Esophagus muscularis mucosa (tissue), 4 donors: ENCODE measurements around the gene NXNL2. TPM values are rescaled to one million over a fixed set of nuclear protein-coding genes. Genes with fewer than 3 reads are reported as not detected.

Experiments
- DNase-seq: peaks from one replicate; pipeline ENCODE4 v3.0.0-alpha.2; 2017; ENCODE audit errors: extremely low spot score
- H3K27ac ChIP-seq, 4 donors: fragments of 200-600 bp; sonication (generic); replicated peaks in 1 of 4; 1 replicate in 3 of 4; 2 replicates in 1 of 4; pipeline ENCODE4 v1.5.1; 2016 to 2019; ENCODE audit warnings: mild to moderate bottlenecking in 1 of 4
- H3K27me3 ChIP-seq, 4 donors: fragments of 200-600 bp; sonication (generic); one replicate each; pipeline versions ENCODE4 v1.5.1 to v1.6.0; 2016 to 2019
- H3K36me3 ChIP-seq, 4 donors: fragments of 200-600 bp; sonication (generic); one replicate each; pipeline ENCODE4 v1.5.1; 2016 to 2019
- H3K4me1 ChIP-seq, 4 donors: fragments of 200-600 bp; sonication (generic); one replicate each; pipeline ENCODE4 v1.5.1; 2016 to 2019
- H3K4me3 ChIP-seq, 4 donors: fragments of 200-600 bp; sonication (generic); 1 replicate in 2 of 4; 2 replicates in 2 of 4; pipeline ENCODE4 v1.5.1; 2016 to 2019; ENCODE audit warnings: mild to moderate bottlenecking in 4 of 4, moderate library complexity in 1 of 4
- H3K9me3 ChIP-seq, 4 donors: fragments of 200-600 bp; sonication (generic); 1 replicate in 3 of 4; 2 replicates in 1 of 4; pipeline ENCODE4 v1.5.1; 2016 to 2019
- CTCF ChIP-seq, 3 experiments: fragments of 200-600 bp in 2 of 3; fragments of 450-650 bp in 1 of 3; sonication (generic) in 2 of 3; IDR thresholded peaks; one replicate each; pipeline ENCODE4 v1.5.1; 2017 to 2019; ENCODE audit warnings: antibody characterized with exemption in 3 of 3, mild to moderate bottlenecking in 2 of 3, moderate library complexity in 1 of 3
- EP300 ChIP-seq: sonication (generic); formaldehyde crosslinking; IDR thresholded peaks from one replicate; pipeline ENCODE4 v1.6.1; 2017; ENCODE audit warnings: antibody characterized with exemption
- POLR2A ChIP-seq: fragments of 450-650 bp; IDR thresholded peaks from one replicate; pipeline ENCODE4 v1.6.1; 2017; ENCODE audit warnings: antibody characterized with exemption, moderate library complexity, mild to moderate bottlenecking, low read depth
- POLR2AphosphoS5 ChIP-seq, 2 donors: sonication (generic); formaldehyde crosslinking; IDR thresholded peaks; one replicate each; pipeline ENCODE4 v1.6.1; 2017; ENCODE audit warnings: antibody characterized with exemption in 2 of 2
- WGBS: methylation state at CpG from one replicate; pipeline ENCODE4 v1.1.5; 2018; 5-methylcytosine and 5-hydroxymethylcytosine counted together
- intact Hi-C: fragments of 100-400 bp; cut with DNase I; formaldehyde crosslinking; loops from one replicate; pipeline ENCODE4 v1.15.1; 2023
- total RNA-seq, 4 donors: library from RNA; depleted of rRNA; stranded (reverse); fragments of >200 nt; gene quantifications; one replicate each; pipeline versions ENCODE4 v1.1.0 to v1.2.1, GENCODE V29; 2016

Gene NXNL2
- total RNA-seq, 4 donors from 2014 or later = 0.83 to 4.5 (median 1.3) TPM

DNA sequence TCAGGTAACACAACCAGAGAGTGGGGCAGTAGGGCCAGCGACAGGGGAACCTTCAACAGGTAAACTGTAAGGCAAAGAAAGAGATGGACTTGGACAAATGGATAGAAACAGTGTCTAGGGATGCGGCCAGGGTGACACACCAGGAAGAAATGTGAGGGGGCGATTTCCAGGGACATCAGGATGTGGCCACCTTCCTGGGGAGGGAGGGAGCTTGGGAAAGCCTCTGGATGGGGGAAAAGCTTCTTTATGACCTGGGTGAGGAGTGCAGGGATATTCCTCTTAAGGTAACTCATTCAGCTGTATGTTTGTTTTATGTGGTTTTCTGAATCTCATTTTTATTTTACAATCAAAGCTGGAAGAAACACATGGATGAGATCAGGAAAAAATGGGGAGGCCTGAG, 11.9 kb upstream of the NXNL2 start:
- Histone ChIP-seq H3K27me3 (no peaks in the 10 kb centered on the region), H3K4me1 (no peaks in the 10 kb centered on the region)
- DNase-seq = no peak

GRCh38 chr9:88524911-88525310, 10.1 kb upstream of the NXNL2 start:
- no peaks in the 10 kb centered on the region for H3K36me3 ChIP-seq
- WGBS = 91% methylated on average over 4 of the region's 8 CpGs
- no peak overlapping the region for H3K27ac ChIP-seq
- H3K4me3 ChIP-seq = no peak overlapping the region
- TF ChIP-seq POLR2AphosphoS5 (IDR thresholded peaks at IDR 0.05) = no peak
- no peak for TF ChIP-seq POLR2A
- no peak for TF ChIP-seq EP300
- TF ChIP-seq CTCF (IDR thresholded peaks at IDR 0.05) = no peak
- DNase-seq = no peak
- peaks cover 0 to 14% (median 0%) of the 10 kb centered on the region in 4 donors for H3K4me1 ChIP-seq
- intact Hi-C loops = loop anchor here (5.0 kb wide), 1 partner anchor 48 kb away; no protein-coding TSS in a partner anchor
- H3K9me3 ChIP-seq = no peaks in the 10 kb centered on the region
- no peaks in the 10 kb centered on the region for H3K27me3 ChIP-seq

More for the DNA sequence above, 11.9 kb upstream of the NXNL2 start:
- TF ChIP-seq CTCF (IDR thresholded peaks at IDR 0.05) (no peak), POLR2AphosphoS5 (IDR thresholded peaks at IDR 0.05) (no peak), POLR2A (no peak), EP300 (no peak)
- intact Hi-C loops = no loop called here
- no peaks in the 10 kb centered on the region for H3K36me3 ChIP-seq
- 83% methylated on average over 3 of the region's 3 CpGs for WGBS
- no peak overlapping the region for H3K27ac ChIP-seq
- no peak overlapping the region for H3K4me3 ChIP-seq
- no peaks in the 10 kb centered on the region for H3K9me3 ChIP-seq

DNA sequence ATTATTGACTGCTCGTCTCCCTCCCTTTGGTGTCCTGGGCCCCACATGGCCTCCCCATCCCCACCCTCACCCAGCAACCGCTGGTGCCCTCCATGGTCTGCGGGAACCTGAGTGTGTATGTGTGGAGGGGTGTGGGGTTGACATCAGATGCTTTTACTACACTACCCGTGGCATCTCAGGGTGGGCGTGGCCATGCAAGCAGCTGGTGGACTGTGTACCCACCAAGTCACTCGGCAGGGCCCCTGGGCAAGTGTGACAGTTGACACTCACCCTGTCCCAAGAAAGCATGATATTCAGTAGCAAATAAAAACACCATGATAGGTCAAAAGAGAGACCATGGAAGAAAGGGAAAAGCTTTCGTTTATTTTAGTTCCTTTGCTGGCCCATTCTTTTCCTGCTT, 7.4 kb upstream of the NXNL2 start:
- TF ChIP-seq POLR2A (no peak), CTCF (IDR thresholded peaks at IDR 0.05) (no peak), POLR2AphosphoS5 (IDR thresholded peaks at IDR 0.05) (no peak), EP300 (no peak)
- Histone ChIP-seq H3K27ac (no peak overlapping the region), H3K36me3 (no peaks in the 10 kb centered on the region), H3K4me1 (peaks cover 0 to 25% (median 3%) of the 10 kb centered on the region in 4 donors), H3K9me3 (no peaks in the 10 kb centered on the region), H3K4me3 (no peak overlapping the region), H3K27me3 (no peaks in the 10 kb centered on the region)
- DNase-seq = no peak
- intact Hi-C loops = loop anchor here (5.0 kb wide), 1 partner anchor 50 kb away; no protein-coding TSS in a partner anchor
- 83% methylated on average over 6 of the region's 7 CpGs for WGBS

- TF ChIP-seq POLR2A (no peak), POLR2AphosphoS5 (IDR thresholded peaks at IDR 0.05) (no peak), EP300 (no peak), CTCF (IDR thresholded peaks at IDR 0.05) (no peak)
- intact Hi-C loops = loop anchor here (5.0 kb wide), 1 partner anchor 51 kb away; no protein-coding TSS in a partner anchor
- Histone ChIP-seq H3K4me1 (peaks cover 0 to 25% (median 3%) of the 10 kb centered on the region in 4 donors), H3K36me3 (no peaks in the 10 kb centered on the region), H3K27me3 (no peaks in the 10 kb centered on the region), H3K27ac (no peak overlapping the region), H3K4me3 (no peak overlapping the region), H3K9me3 (no peaks in the 10 kb centered on the region)
- no peak for DNase-seq
- 77% methylated on average over 6 of the region's 6 CpGs for WGBS
These were observed 6.7 kb upstream of the NXNL2 start for GRCh38 chr9:88528080-88528790.
